Effector memory CD4-positive, alpha-beta T cell (primary cell): ENCODE data around the gene GRIK4.

ENCODE experiments used
- DNase-seq, 3 donors: peaks; one replicate each; pipeline ENCODE4 v3.0.0-alpha.2; 2020
- H3K27ac ChIP-seq: 2 replicates; pipeline ENCODE4 v1.7.0; 2013; ENCODE audit warnings: mild to moderate bottlenecking, low read length, moderate library complexity; ENCODE audit not compliant: insufficient read depth, poor library complexity, severe bottlenecking
- H3K27me3 ChIP-seq: replicated peaks from 2 replicates; pipeline ENCODE4 v1.7.0; 2013; ENCODE audit warnings: mild to moderate bottlenecking, low read length; ENCODE audit not compliant: insufficient read depth, control insufficient read depth, poor library complexity, severe bottlenecking
- H3K36me3 ChIP-seq: 2 replicates; pipeline ENCODE4 v1.7.0; 2013; ENCODE audit warnings: mild to moderate bottlenecking, low read length, moderate library complexity; ENCODE audit not compliant: control insufficient read depth, insufficient read depth
- H3K4me1 ChIP-seq: 2 replicates; pipeline ENCODE4 v1.7.0; 2013; ENCODE audit warnings: low read length, mild to moderate bottlenecking; ENCODE audit not compliant: control insufficient read depth, insufficient read depth, poor library complexity, severe bottlenecking
- H3K4me3 ChIP-seq: 2 replicates; pipeline ENCODE4 v1.7.0; 2013; ENCODE audit warnings: low read length, low read depth, mild to moderate bottlenecking; ENCODE audit not compliant: insufficient read depth, poor library complexity, severe bottlenecking
- H3K9me3 ChIP-seq: 2 replicates; pipeline ENCODE4 v1.7.0; 2013; ENCODE audit warnings: mild to moderate bottlenecking, low read length, moderate library complexity; ENCODE audit not compliant: control insufficient read depth

Gene GRIK4

DNA sequence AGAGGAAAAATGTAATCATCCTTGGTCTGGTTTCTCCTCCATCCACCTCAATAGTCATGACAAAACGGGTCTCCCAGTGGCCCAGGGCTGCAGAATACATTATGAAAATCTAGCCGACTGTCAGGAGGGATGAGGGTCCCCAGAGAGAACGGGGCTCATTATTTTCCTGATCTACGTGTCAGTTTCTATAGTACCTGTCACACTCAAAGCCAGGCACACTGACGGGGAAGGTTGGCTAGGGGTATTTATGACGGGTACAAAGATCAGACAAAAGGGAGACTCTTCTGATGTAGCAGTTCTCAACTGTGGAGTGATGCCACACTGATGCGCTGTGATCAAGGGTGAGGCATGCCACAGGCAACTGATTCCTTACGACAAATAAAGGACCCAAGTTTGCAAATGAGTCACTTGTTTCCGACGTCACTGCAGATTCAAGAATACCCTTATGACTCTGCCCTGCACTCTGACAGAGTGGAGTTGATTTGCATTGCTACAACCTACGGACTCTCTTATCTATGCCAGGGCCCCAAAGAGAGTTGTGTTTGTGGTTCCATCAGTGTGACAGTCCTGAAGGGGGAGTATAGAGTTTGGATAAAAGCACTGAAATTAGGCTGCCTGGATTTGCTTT, 324.2 kb downstream of the GRIK4 start:
- H3K9me3 ChIP-seq, result no peaks in the 10 kb centered on the region
- H3K27me3 ChIP-seq, result no peaks in the 10 kb centered on the region
- no peak for DNase-seq
- H3K27ac ChIP-seq, result no peak overlapping the region
- no peaks in the 10 kb centered on the region for H3K36me3 ChIP-seq
- H3K4me3 ChIP-seq, result no peak overlapping the region
- no peaks in the 10 kb centered on the region for H3K4me1 ChIP-seq

DNA sequence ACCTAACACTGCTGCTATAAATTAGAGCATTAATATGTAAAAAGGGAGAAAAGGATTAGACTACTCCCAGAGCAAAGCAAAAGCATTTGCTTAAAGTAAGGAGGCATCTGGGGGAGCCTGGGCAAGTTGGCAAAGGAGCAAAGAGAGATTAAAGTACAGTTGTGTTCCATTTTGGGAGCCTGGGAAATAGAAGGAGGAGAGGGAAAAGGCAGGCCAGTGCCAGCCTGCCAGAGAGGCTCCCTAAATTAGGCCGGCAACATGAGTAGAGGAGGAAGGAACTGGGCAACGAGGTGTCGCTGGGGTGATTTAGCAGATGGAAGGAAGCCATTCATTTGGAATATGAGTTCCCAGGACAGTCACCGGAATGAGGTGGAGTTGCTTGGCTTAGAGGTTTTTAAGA, 326.1 kb downstream of the GRIK4 start:
- H3K9me3 ChIP-seq, result no peaks in the 10 kb centered on the region
- H3K27me3 ChIP-seq, result no peaks in the 10 kb centered on the region
- H3K4me3 ChIP-seq, result no peak overlapping the region
- H3K4me1 ChIP-seq, result no peaks in the 10 kb centered on the region
- no peaks in the 10 kb centered on the region for H3K36me3 ChIP-seq
- no peak overlapping the region for H3K27ac ChIP-seq
- DNase-seq, result no peak

GRCh38 chr11:120839201-120839600, 327.7 kb downstream of the GRIK4 start:
- H3K36me3 ChIP-seq, result no peaks in the 10 kb centered on the region
- no peaks in the 10 kb centered on the region for H3K27me3 ChIP-seq
- no peak overlapping the region for H3K4me3 ChIP-seq
- no peaks in the 10 kb centered on the region for H3K9me3 ChIP-seq
- no peaks in the 10 kb centered on the region for H3K4me1 ChIP-seq
- H3K27ac ChIP-seq, result no peak overlapping the region
- no peak for DNase-seq

GRCh38 chr11:120839846-120840402, 328.4 kb downstream of the GRIK4 start:
- Histone ChIP-seq H3K9me3 (no peaks in the 10 kb centered on the region), H3K4me3 (no peak overlapping the region), H3K36me3 (no peaks in the 10 kb centered on the region), H3K27ac (no peak overlapping the region), H3K4me1 (no peaks in the 10 kb centered on the region), H3K27me3 (no peaks in the 10 kb centered on the region)
- no peak for DNase-seq

DNA sequence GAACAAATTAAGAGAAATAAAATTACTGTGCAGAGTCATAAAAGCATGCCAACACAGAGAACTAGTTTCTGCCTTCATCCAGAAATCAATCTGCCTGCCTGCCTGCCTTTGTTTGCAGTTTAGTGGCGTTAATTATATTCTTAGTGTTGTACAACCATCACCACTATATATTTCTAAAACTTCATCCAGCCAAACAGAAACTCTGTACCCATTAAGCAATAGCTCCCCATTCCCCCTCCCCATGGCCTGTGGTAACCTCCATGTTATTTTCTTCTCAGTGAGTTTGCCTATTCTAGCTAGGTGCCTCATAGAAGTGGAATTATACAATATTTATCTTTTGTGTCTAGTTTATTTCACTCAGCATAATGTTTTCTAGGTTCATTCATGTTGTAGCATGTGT, 329.1 kb downstream of the GRIK4 start:
- no peak overlapping the region for H3K27ac ChIP-seq
- no peaks in the 10 kb centered on the region for H3K36me3 ChIP-seq
- H3K4me1 ChIP-seq, result no peaks in the 10 kb centered on the region
- no peak overlapping the region for H3K4me3 ChIP-seq
- H3K9me3 ChIP-seq, result no peaks in the 10 kb centered on the region
- H3K27me3 ChIP-seq, result no peaks in the 10 kb centered on the region
- no peak for DNase-seq

DNA sequence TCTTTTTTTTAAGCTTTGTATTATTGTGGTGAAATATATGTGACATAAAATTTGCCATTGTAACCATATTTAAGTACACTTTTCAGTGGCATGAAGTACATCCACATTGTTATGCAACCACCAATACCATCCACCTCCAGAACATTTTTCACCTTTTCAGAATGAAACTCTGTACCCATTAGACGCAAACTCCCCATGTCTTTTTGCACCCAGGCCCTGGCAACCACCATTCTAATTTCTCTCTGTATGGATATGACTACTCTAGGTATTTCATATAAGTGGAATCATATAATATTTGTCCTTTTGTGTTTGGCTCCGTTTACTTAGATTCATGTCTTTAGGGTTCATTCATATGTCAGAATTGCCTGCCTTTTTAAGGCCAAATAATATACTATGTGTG, 329.5 kb downstream of the GRIK4 start:
- Histone ChIP-seq H3K9me3 (no peaks in the 10 kb centered on the region), H3K36me3 (no peaks in the 10 kb centered on the region), H3K4me1 (no peaks in the 10 kb centered on the region), H3K27me3 (no peaks in the 10 kb centered on the region), H3K27ac (no peak overlapping the region), H3K4me3 (no peak overlapping the region)
- DNase-seq, result no peak

DNA sequence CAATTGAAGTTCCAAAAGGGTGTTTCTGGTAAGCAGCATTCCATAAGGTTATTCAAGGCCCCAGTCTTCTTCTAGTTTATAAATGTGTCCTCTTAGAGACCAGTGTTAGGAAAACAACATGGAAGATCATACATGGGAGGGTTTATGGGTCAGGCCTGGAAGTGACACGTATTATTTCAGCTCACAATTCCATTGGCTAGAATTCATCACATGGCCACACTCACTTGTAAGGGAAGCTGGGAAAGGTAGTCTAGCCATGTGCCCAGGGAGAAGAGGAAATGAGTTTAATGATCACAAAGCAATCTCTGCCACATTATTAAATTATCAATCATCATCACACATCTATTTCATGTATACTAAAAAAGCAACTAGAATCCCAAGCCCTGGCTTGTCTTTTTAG, 330.6 kb downstream of the GRIK4 start:
- Histone ChIP-seq H3K9me3 (no peaks in the 10 kb centered on the region), H3K4me3 (no peak overlapping the region), H3K27me3 (no peaks in the 10 kb centered on the region), H3K36me3 (no peaks in the 10 kb centered on the region), H3K27ac (no peak overlapping the region), H3K4me1 (no peaks in the 10 kb centered on the region)
- no peak for DNase-seq

DNA sequence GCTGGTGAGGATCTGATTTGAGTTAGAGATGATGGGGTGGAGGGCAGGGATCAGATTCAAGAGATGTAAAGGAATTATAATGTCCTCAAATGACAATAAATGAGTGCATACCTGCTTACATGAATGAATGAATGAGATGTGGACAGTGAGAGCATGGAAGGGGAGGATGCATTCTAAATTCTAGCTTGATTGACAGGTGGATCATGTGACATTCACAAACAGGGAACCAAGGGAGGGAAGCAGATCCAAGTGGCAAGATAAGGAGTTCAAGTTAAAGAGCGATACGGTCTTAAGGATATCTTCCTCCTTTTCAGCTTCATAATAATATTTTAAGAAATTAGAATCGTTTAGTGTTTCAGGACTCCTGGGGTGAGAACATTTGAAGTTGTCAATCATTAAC, 341.9 kb downstream of the GRIK4 start:
- H3K4me1 ChIP-seq, result no peaks in the 10 kb centered on the region

DNA sequence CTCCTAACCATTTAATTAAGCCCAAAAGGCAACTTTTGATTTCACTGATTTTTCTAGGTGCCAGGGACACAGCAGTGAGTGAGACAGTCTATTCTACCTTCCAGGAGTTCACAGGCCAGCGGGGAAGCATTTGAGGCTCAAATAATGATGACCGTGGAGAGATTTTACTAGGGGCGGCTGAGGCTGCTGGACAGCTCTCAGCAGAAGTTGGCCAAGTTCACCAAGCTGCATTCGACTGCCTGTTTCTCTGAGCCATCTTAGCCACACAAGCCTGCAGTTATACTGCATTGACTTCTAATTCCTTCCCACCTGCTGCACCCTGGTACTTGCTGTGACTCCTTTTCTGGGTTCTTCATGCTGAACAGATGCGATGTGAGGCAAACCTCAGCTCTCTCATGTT, 343.4 kb downstream of the GRIK4 start:
- Histone ChIP-seq H3K27ac (no peak overlapping the region), H3K4me1 (no peaks in the 10 kb centered on the region), H3K27me3 (no peaks in the 10 kb centered on the region), H3K36me3 (no peaks in the 10 kb centered on the region), H3K4me3 (no peak overlapping the region), H3K9me3 (no peaks in the 10 kb centered on the region)
- DNase-seq, result no peak

More for the DNA sequence above, 341.9 kb downstream of the GRIK4 start:
- DNase-seq, result no peak
- no peak overlapping the region for H3K4me3 ChIP-seq
- no peaks in the 10 kb centered on the region for H3K36me3 ChIP-seq
- H3K27me3 ChIP-seq, result no peaks in the 10 kb centered on the region
- no peaks in the 10 kb centered on the region for H3K9me3 ChIP-seq
- no peak overlapping the region for H3K27ac ChIP-seq

DNA sequence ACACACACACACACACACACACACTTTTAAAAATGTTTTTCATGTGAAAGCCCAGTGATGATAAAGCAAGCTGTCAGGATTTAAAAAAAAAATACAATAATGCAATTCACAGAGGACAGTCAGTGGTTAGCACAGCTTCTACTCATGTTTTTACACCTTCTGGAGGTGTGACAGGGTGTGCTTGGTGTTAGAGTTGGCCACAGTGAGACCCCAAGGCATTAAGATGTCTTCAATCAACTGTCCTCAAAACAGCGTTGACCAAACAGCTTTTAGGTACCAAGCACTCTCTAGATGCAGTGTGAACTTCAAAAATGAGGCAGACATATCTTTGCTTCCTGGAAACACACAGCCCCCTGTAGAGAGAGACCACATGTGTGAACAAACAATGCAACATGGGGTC, 346.0 kb downstream of the GRIK4 start:
- no peaks in the 10 kb centered on the region for H3K4me1 ChIP-seq
- no peak overlapping the region for H3K27ac ChIP-seq
- DNase-seq, result no peak
- H3K9me3 ChIP-seq, result no peaks in the 10 kb centered on the region
- H3K36me3 ChIP-seq, result no peaks in the 10 kb centered on the region
- no peaks in the 10 kb centered on the region for H3K27me3 ChIP-seq
- no peak overlapping the region for H3K4me3 ChIP-seq
